ENCODE data around the gene PTPRM. TPM values are rescaled to one million over a fixed set of nuclear protein-coding genes. Genes with fewer than 3 reads are reported as not detected.

PTPRM gene
- total and polyA plus RNA-seq, 4 donors: 9.2 to 23.0 (median 12.7) TPM

- TF ChIP-seq REST (IDR thresholded peaks at IDR 0.05) (no peak), TAF1 (conservative IDR thresholded peaks at IDR 0.05) (no peak), FOXA2 (IDR thresholded peaks at IDR 0.05) (no peak), HNF4A (conservative IDR thresholded peaks at IDR 0.05) (no peak), SP1 (IDR thresholded peaks at IDR 0.05) (no peak), EGR1 (IDR thresholded peaks at IDR 0.05; ENCODE audit: low read depth in 2 of 2) (no peak)
Observed at GRCh38 chr18:8005870-8006569, 438.9 kb downstream of the PTPRM start (continued).

- Histone ChIP-seq H3K27me3 (ENCODE audit: control insufficient read depth in 4 of 4, insufficient read depth in 4 of 4, low read length in 3 of 4) (no peaks in the 10 kb centered on the region), H3K4me1 (ENCODE audit: control insufficient read depth in 4 of 4, insufficient read depth in 4 of 4, low read length in 3 of 4) (no peaks in the 10 kb centered on the region), H3K27ac (ENCODE audit: low read depth in 1 of 2, low read length in 2 of 2) (no peak overlapping the region), H3K9ac (ENCODE audit: low read depth in 1 of 2, low read length in 2 of 2) (no peak overlapping the region), H3K4me3 (ENCODE audit: low read depth in 1 of 3, low read length in 3 of 3) (no peak overlapping the region), H3K36me3 (ENCODE audit: control insufficient read depth in 4 of 4, insufficient read depth in 3 of 4, low read depth in 1 of 4, low read length in 3 of 4) (no peaks in the 10 kb centered on the region), H3K9me3 (ENCODE audit: control insufficient read depth in 4 of 4, low read length in 3 of 4) (no peaks in the 10 kb centered on the region)
- TF ChIP-seq HNF4A (conservative IDR thresholded peaks at IDR 0.05): peak in 1 of 2 donors; percentile 13
- no peak for TF ChIP-seq NR2F2 (IDR thresholded peaks at IDR 0.05)
- 40% methylated on average over 3 of the region's 3 CpGs for WGBS
- no peak for DNase-seq (ENCODE audit: low spot score)
Observed at GRCh38 chr18:8006979-8007378, 439.9 kb downstream of the PTPRM start.

GRCh38 chr18:8008033-8008432 is 440.9 kb downstream of the PTPRM start:
- 90% methylated on average over 4 of the region's 4 CpGs for WGBS
- no peaks in the 10 kb centered on the region for H3K27me3 ChIP-seq (ENCODE audit: control insufficient read depth in 4 of 4, insufficient read depth in 4 of 4, low read length in 3 of 4)
- no peak for DNase-seq (ENCODE audit: low spot score)

More at GRCh38 chr18:8008033-8008432, 440.9 kb downstream of the PTPRM start:
- Histone ChIP-seq H3K9ac (ENCODE audit: low read depth in 1 of 2, low read length in 2 of 2) (no peak overlapping the region), H3K36me3 (ENCODE audit: control insufficient read depth in 4 of 4, insufficient read depth in 3 of 4, low read depth in 1 of 4, low read length in 3 of 4) (no peaks in the 10 kb centered on the region), H3K4me1 (ENCODE audit: control insufficient read depth in 4 of 4, insufficient read depth in 4 of 4, low read length in 3 of 4) (no peaks in the 10 kb centered on the region), H3K4me3 (ENCODE audit: low read depth in 1 of 3, low read length in 3 of 3) (no peak overlapping the region), H3K27ac (ENCODE audit: low read depth in 1 of 2, low read length in 2 of 2) (no peak overlapping the region), H3K9me3 (ENCODE audit: control insufficient read depth in 4 of 4, low read length in 3 of 4) (no peaks in the 10 kb centered on the region)
- TF ChIP-seq RXRA (IDR thresholded peaks at IDR 0.05) (no peak), TAF1 (conservative IDR thresholded peaks at IDR 0.05) (no peak), GABPA (IDR thresholded peaks at IDR 0.05 in 1 of 2, conservative IDR thresholded peaks at IDR 0.05 in 1 of 2) (no peak), YY1 (IDR thresholded peaks at IDR 0.05) (no peak), SP1 (IDR thresholded peaks at IDR 0.05) (no peak), HNF4A (conservative IDR thresholded peaks at IDR 0.05) (no peak), RAD21 (IDR thresholded peaks at IDR 0.05) (no peak), NR2F2 (IDR thresholded peaks at IDR 0.05) (no peak), FOXA2 (IDR thresholded peaks at IDR 0.05) (no peak), CTCF (IDR thresholded peaks at IDR 0.05; ENCODE audit: low read depth, low read length, missing input control) (no peak), HNF4G (IDR thresholded peaks at IDR 0.05) (no peak)
